Measurements from ENCODE around the gene FAAP24.

- TF ChIP-seq SUZ12 (IDR thresholded peaks at IDR 0.05; ENCODE audit: extremely low read depth, insufficient read depth, insufficient read length), result no peak
- no peak for TF ChIP-seq ZNF274 (IDR thresholded peaks at IDR 0.05; ENCODE audit: low read depth, low read length)
These were observed 5.2 kb downstream of the FAAP24 start for GRCh38 chr19:32977280-32977679.
